ENCODE measurements around the gene IGLL5.

Gene IGLL5

DNA sequence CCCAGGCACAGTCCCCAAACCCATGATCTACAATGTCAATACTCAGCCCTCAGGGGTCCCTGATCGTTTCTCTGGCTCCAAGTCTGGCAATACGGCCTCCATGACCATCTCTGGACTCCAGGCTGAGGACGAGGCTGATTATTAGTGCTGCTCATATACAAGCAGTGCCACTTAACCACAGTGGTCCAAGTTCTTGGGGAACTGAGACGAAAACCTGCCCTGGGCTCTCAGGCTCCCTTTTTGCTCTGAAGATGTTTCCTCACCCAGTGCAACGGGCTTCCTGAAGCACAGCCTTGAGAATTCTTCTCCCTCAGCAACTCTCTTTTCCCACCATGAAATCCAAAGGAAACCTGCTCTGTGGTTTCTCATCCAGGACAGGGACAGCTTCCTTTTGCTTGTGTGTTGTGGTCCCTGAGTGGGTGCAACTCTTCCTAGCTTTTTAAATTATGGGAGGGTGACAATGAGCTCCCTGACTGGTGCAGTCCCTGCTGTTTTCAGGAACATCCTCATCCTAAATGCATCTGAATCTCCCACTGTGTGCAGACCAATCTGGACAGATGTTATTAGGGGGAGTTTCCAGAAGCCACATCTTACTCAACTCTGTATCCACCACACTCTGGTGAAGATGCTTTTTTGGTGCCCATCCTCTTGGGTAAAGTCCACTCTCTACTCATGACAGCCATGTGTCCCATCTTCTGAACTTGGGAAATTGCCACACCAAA is 30.6 kb upstream of the IGLL5 start:
- DNase-seq: no peak
- Histone ChIP-seq H3K4me3 (ENCODE audit: low read length) (no peak overlapping the region), H3K36me3 (replicated peaks; ENCODE audit: insufficient read depth, low read length) (peaks cover 3% of the 10 kb centered on the region; the same call in 1 of the 2 replicates), H2AFZ (ENCODE audit: low read length) (no peak overlapping the region), H3K79me2 (ENCODE audit: low read length) (peaks cover 97% of the 10 kb centered on the region), H3K9me2 (replicated peaks; ENCODE audit: insufficient read depth, low read length) (no peaks in the 10 kb centered on the region), H3K27me3 (replicated peaks; ENCODE audit: insufficient read depth, low read length) (no peaks in the 10 kb centered on the region), H4K20me1 (ENCODE audit: insufficient read depth, low read length) (no peaks in the 10 kb centered on the region), H3K4me2 (ENCODE audit: low read depth, low read length) (peak overlapping the region; percentile 68; the same call in 1 of the 2 replicates), H3K9ac (ENCODE audit: low read length) (peak overlapping the region; percentile 98; the same call in 1 of the 2 replicates), H3K4me1 (ENCODE audit: low read length) (peaks cover 54% of the 10 kb centered on the region), H3K9me3 (replicated peaks; ENCODE audit: insufficient read depth, low read length) (no peaks in the 10 kb centered on the region), H3K27ac (ENCODE audit: low read length) (peak overlapping the region; percentile 100), H3F3A (ENCODE audit: insufficient read depth, low read length) (peaks cover 62% of the 10 kb centered on the region)
- TF ChIP-seq EZH2phosphoT487 (IDR thresholded peaks at IDR 0.05; ENCODE audit: low read length): no peak
- TF ChIP-seq, protein P1, sequence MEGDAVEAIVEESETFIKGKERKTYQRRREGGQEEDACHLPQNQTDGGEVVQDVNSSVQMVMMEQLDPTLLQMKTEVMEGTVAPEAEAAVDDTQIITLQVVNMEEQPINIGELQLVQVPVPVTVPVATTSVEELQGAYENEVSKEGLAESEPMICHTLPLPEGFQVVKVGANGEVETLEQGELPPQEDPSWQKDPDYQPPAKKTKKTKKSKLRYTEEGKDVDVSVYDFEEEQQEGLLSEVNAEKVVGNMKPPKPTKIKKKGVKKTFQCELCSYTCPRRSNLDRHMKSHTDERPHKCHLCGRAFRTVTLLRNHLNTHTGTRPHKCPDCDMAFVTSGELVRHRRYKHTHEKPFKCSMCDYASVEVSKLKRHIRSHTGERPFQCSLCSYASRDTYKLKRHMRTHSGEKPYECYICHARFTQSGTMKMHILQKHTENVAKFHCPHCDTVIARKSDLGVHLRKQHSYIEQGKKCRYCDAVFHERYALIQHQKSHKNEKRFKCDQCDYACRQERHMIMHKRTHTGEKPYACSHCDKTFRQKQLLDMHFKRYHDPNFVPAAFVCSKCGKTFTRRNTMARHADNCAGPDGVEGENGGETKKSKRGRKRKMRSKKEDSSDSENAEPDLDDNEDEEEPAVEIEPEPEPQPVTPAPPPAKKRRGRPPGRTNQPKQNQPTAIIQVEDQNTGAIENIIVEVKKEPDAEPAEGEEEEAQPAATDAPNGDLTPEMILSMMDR (IDR thresholded peaks at IDR 0.05; ENCODE audit: low read length): no peak
- no peak for TF ChIP-seq EZH2 (optimal IDR thresholded peaks at IDR 0.05; ENCODE audit: low read depth, low read length)

GRCh38 chr22:22857607-22858558 is 29.7 kb upstream of the IGLL5 start:
- peaks cover 61% of the 10 kb centered on the region for H3F3A ChIP-seq (ENCODE audit: insufficient read depth, low read length)
- H3K4me1 ChIP-seq (ENCODE audit: low read length): peaks cover 45% of the 10 kb centered on the region
- no peaks in the 10 kb centered on the region for H4K20me1 ChIP-seq (ENCODE audit: insufficient read depth, low read length)
- H3K4me2 ChIP-seq (ENCODE audit: low read depth, low read length): peak overlapping the region; percentile 68
- H3K27ac ChIP-seq (ENCODE audit: low read length): peak overlapping the region; percentile 100
- H3K9me3 ChIP-seq (replicated peaks; ENCODE audit: insufficient read depth, low read length): no peaks in the 10 kb centered on the region
- peak overlapping the region; percentile 61 for H3K4me3 ChIP-seq (ENCODE audit: low read length)
- no peaks in the 10 kb centered on the region; the same call in 1 of the 2 replicates for H3K36me3 ChIP-seq (replicated peaks; ENCODE audit: insufficient read depth, low read length)
- no peaks in the 10 kb centered on the region for H3K9me2 ChIP-seq (replicated peaks; ENCODE audit: insufficient read depth, low read length)
- H3K79me2 ChIP-seq (ENCODE audit: low read length): peaks cover 97% of the 10 kb centered on the region
- no peak for TF ChIP-seq EZH2 (optimal IDR thresholded peaks at IDR 0.05; ENCODE audit: low read depth, low read length)
- no peak for TF ChIP-seq EZH2phosphoT487 (IDR thresholded peaks at IDR 0.05; ENCODE audit: low read length)
- TF ChIP-seq, protein P1 (IDR thresholded peaks at IDR 0.05; ENCODE audit: low read length): no peak
- peak overlapping the region; percentile 98 for H3K9ac ChIP-seq (ENCODE audit: low read length)
- H3K27me3 ChIP-seq (replicated peaks; ENCODE audit: insufficient read depth, low read length): no peaks in the 10 kb centered on the region
- DNase-seq: no peak
- no peak overlapping the region for H2AFZ ChIP-seq (ENCODE audit: low read length)

DNA sequence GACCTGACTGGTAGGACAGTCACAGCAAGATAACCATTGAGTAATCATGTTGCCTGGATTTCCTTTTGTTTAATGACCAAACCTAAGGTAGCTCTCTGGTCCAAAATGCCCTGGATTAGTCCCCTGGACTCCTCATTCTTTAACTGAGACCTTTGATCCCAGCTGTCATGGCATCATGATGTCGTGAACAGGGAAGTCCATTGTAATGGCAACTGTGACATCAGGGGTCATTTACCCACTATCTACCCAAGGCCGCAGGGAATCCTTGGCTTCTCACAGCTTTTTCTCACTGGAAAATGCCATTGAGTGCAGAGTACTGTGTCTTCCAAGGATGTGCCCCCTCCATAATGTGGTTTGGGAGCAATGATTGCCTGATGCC is 29.1 kb upstream of the IGLL5 start:
- H2AFZ ChIP-seq (ENCODE audit: low read length): no peak overlapping the region
- H3K4me2 ChIP-seq (ENCODE audit: low read depth, low read length): peak overlapping the region; percentile 68
- peak overlapping the region; percentile 100 for H3K27ac ChIP-seq (ENCODE audit: low read length)
- H3K9ac ChIP-seq (ENCODE audit: low read length): peak overlapping the region; percentile 98
- H3K4me3 ChIP-seq (ENCODE audit: low read length): peak overlapping the region; percentile 61
- H3F3A ChIP-seq (ENCODE audit: insufficient read depth, low read length): peaks cover 63% of the 10 kb centered on the region
- no peak for DNase-seq
- no peaks in the 10 kb centered on the region; the same call in 1 of the 2 replicates for H3K36me3 ChIP-seq (replicated peaks; ENCODE audit: insufficient read depth, low read length)
- no peaks in the 10 kb centered on the region for H3K27me3 ChIP-seq (replicated peaks; ENCODE audit: insufficient read depth, low read length)
- no peaks in the 10 kb centered on the region for H4K20me1 ChIP-seq (ENCODE audit: insufficient read depth, low read length)
- H3K9me3 ChIP-seq (replicated peaks; ENCODE audit: insufficient read depth, low read length): no peaks in the 10 kb centered on the region
- peaks cover 96% of the 10 kb centered on the region for H3K79me2 ChIP-seq (ENCODE audit: low read length)
- peaks cover 43% of the 10 kb centered on the region for H3K4me1 ChIP-seq (ENCODE audit: low read length)
- no peak for TF ChIP-seq EZH2phosphoT487 (IDR thresholded peaks at IDR 0.05; ENCODE audit: low read length)
- TF ChIP-seq, protein P1 (IDR thresholded peaks at IDR 0.05; ENCODE audit: low read length): no peak
- TF ChIP-seq EZH2 (optimal IDR thresholded peaks at IDR 0.05; ENCODE audit: low read depth, low read length): no peak
- H3K9me2 ChIP-seq (replicated peaks; ENCODE audit: insufficient read depth, low read length): no peaks in the 10 kb centered on the region
